HG03565 (cell line): ENCODE data around the gene SPDYA.

ENCODE experiments used
- ATAC-seq: cut with Tn5 transposase; IDR thresholded peaks from one replicate; pipeline ENCODE4 v1.9.1; 2021; ENCODE audit warnings: mild to moderate bottlenecking, moderate library complexity; ENCODE audit not compliant: unreplicated experiment

The SPDYA gene

DNA sequence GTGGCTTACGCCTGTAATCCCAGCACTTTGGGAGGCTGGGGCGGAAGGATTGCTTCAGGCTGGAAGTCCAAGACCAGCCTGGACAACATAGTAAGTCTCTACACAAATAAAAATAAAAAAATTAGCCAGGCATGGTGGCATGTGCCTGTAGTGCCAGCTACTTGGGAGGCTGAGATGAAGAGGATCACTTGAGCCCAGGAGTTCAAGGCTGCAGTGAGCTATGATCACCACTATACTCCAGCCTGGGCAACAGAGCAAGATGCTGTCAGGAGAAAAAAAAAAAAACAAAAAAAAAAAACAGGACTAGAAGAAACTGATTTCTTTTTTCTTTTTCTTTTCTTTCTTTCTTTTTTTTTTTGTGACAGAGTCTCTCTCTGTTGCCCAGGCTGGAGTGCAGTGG is 13.6 kb downstream of the SPDYA start:
- ATAC-seq, result no peak

DNA sequence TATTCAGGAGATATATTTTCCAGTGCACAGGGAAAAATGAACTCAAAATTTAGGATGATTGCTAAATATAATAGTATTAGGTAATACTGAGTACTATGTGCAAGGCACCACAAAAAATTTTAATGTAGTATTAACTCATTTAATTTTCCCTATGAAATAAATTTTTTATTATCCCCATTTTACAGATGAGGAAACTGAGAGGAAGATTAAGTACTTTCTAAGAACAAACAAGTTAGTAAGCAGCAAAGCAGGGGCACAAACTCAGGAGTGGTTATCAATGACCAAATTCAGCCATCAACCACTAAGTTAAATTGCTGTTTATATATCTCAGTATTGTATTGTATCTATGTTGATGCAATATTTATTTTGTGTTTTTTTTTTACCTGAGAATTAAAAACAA is 14.2 kb downstream of the SPDYA start:
- ATAC-seq, result no peak

DNA sequence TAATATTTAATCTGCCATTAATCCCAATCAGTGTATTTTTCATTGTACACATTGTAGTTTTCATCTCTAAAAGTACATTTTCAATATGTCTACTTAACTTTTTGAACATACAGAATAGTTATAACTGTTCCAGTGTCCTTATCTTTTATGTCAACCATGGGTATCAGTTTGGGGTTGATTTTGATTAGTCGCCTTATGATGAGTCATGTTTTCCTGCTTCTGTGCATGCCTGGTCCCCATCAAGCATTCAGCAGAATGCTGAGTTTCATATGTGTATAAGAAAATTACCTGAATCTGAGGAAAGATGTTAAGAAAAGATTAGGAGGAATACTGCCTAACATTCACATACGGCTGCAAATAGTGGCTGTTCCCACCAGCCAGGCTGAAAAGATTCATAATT is 17.7 kb downstream of the SPDYA start:
- no peak for ATAC-seq

DNA sequence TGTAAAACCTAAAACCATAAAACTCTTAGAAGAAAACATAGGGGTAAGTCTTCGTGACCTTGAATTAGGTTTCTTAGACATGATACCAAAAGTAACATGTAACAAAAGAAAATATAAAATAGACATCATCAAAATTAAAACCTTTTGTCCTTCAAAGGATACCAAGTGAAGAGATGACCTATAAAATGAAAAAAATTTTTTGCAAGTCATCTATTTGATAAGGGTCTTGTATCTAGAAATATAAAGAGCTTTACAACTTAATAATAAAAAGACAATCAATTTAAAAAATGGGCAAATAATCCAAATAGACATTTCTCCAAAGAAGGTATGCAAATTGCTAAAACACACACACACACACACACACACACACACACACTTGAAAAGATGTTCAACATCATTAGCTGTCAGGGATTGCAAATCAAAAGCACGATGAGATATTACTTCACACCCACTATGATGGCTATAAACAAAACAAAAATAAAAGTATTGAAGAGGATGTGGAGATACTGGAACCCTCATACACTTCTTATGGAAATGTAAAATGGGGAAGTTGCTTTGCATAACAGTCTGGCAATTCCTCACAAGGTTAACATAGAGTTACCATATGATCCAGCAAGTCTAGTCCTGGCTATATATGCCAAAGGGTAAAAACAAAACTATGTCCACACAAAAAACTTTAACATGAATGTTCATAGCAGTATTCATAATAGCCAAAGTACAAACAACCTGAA is 23.3 kb downstream of the SPDYA start:
- no peak for ATAC-seq

DNA sequence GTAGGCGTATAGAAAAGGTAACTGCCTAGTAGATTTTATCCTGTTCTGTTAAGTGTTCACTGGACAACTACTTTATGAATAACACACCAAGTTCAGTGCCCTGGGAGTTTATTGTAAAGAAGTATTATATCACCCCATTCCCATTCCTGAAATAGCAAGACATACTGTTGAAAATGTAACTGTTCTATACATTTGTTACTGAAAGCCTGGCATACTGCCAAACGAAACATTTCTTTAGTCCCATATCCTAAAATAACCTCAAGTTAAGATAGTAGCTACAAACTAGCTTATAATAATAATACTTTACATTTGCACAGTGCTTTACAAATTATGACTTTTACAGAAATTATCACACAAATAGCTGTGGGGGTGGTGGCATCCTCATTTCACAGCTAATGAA is 25.1 kb downstream of the SPDYA start:
- ATAC-seq, result no peak

DNA sequence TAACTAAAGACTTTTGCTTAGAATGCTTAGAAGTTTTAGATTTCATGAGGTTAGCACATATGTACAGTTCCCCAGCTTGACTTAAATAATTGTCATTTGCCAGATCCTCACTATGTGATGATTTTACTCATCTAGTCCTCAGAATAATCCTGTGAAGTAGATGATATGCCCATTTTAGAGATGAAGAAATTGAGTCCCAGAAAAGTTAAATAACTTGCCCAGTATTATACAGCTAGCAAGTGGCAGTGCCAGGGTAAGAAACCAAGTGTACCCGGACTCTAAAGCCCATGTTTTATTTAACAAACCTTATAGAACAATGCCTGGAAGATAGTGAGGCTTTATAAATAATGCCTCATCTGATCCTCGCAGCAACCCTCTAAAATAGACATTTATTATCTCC is 28.3 kb downstream of the SPDYA start:
- no peak for ATAC-seq

DNA sequence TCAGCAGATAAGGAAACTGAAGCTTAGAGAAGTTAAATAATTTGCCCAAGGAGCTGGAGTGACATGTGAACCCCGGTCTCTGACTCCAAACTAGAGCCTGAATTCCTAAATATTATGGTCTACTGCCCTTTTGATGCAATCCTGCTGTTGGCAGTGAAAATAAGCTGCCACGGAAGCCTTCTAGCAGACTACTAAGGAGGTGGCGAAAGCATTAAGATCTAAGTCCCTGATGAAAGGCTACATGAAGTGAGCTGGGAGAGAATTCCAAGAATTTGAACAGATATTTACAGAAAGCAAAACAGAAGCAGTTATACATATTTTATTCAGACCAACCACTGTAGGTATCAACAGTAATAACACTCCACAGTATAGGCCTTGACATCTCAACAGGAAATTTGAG is 31.4 kb downstream of the SPDYA start:
- ATAC-seq, result no peak

DNA sequence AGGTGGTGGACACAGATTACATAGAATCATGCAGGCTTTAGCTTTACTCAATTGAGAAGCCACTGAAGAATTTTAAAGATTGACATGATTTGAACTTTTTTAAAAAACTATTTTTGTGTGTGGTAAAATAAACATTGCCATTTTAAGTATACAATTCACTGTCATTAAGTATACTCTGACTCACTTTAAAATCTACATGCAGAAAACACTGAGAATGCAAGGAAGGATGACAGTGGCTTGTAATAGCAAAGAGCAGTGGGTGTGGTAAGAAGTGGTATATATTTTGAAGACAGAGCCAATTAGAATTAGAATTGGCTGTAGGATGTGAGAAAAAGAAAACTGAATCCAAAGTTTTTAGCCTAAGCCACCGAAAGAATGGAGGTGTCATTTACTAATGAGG is 44.6 kb downstream of the SPDYA start:
- no peak for ATAC-seq

DNA sequence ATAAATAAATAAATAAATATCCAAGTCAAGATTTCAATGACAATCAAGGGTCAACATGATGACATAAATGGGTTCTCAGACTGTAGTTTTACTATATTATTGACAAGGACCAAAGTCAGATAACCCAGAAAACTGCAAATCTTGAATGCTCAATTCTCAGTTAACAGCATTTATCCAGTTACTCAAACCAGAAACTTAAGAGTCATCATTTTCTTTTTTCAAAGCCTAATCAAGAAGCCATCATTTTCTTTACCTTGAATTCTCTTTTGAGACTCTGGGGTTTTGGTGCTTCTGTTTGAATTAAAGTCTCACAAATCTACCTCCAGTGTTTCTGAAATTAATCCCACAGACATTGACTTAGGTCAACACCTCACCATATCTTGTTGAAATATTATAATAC is 45.3 kb downstream of the SPDYA start:
- ATAC-seq, result no peak

DNA sequence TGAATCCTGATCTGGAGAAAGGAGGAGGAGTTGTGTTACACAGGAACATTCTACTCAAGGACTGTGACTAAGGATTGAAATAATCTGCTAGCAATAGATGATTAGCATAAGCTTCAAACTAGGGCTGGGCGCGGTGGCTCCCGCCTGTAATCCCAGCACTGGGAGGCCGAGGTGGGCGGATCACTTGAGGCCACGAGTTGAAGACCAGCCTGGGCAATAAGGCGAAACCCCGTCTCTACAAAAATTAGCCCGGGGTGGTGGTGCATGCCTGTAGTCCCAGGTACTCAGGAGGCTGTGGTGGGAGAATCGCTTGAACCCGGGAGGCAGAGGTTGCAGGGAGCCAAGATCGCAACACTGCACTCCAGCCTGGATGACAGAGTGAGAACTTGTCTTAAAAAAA is 58.0 kb downstream of the SPDYA start:
- no peak for ATAC-seq

DNA sequence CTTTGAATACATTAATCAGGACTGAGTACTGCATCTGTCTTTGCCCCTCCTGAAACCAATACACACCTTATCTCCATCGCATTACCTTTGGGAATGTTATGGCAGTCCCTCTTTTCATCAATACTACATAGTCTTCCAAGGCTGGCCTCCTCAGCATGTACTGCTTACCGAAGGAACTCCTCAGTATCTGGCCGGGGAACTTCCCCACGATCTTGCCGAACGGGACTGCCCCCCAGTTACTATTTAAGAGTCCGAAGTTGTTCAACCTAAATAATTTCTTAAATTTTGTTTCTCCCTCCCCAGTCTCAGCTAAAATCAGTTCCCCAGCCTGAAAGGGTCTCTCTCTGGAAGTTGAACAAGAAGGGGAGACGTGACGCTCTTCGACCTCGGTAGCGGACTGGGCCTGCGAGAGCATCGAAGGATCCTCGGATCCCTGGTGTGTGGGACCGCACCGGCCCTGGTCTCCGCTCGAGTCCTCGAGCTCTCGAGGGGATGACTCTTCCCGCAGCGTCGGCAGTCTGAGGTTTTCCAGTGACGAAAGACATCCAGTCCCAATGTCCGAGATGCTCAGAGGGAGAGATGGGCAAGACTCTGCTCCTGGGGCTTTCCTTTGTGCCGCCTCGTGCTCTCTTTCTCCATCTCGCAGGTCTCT is 59.0 kb downstream of the SPDYA start:
- no peak for ATAC-seq

DNA sequence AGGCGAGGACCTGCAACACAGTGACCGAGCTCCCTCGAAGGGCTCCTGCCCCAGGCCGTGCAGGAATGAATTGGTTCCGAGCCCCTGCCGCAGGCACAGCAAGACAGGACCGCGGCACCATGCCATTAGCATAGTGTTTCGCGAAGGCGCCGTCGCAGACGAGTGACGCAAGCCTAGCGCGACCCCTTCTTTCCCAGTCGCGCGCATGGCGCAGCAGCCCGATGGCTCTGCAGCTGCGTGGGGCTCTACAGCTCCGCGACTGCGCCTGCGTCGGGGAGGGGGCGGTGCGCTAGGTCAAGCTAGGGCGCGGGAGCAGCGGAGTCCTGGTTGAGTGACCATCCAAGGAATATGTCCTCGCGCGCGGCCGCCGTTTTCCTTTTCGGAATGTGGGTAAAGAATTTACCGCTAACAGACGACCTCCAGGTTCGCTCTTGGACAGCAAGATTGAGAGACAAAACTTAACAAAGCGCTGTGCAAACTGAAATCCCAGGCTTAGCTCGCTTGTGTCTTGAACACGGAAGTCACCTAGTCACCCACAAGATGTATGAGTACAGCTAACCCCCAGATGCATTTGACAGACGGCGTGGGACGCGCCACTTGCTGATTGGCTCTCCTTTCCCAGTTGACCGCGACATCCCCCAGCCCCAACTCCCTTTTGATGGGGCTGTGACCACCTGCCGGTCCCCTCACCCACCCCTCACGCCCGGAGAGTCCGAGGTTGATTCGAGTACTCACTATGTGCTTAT is 59.7 kb downstream of the SPDYA start, which contains the start of gene TRMT61B:
Gene TRMT61B (minus strand): TSS at position 164 of the 746 bp plus-strand sequence. CDS start 32 bp downstream, at position 132.
- peak; percentile 88 for ATAC-seq

DNA sequence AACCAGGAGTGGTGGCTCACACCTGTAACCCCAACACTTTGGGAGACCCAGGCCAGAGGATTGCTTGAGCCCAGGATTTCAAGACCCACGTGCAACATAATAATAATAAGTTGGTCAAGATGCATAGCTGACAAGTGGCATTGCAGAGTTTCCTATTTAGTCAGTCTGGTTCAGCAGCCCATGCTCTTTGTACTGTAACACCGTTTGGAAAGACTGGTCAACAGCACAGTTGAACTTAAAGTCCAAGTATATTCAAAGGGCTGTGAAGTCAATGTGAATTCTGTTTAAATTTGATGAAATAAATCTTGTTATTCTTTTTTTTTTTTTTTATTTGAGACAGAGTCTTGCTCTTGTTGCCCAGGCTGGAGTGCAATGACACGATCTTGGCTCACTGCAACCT is 61.0 kb downstream of the SPDYA start:
- ATAC-seq, result no peak

DNA sequence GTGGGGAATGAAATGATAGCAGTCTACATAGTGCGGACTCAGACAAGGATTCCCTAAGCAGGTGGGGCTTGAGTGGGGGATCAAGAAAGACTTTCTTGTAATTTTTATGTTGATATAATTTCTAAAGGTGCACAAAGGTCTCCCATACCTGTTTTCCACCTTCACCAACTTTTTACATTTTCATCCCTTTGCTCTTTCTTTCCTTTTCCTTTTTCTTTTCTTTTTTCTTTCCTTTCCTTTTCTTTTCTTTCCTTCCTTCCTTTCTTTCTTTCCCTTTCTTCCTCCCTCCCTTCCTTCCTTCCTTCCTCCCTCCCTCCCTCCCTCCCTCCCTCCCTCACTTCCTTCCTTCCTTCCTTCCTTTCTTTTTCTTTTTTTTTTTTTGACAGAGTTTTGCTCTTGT is 69.6 kb downstream of the SPDYA start:
- no peak for ATAC-seq

DNA sequence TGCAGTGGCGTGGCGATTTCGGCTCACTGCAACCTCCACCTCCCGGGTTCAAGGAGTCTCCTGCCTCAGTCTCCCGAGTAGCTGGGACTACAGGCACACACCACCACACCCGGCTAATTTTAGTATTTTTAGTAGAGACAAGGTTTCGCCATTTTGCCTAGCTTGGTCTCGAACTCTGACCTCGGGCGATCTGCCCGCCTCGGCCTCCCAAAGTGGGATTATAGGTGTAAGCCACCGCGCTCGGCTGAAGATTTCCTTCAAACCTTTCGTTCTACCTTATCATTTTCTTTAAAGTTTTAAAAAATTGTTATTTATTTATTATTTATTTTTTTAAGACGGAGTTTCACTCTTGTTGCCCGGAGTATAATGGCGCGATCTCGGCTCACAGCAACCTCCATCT is 82.9 kb downstream of the SPDYA start:
- no peak for ATAC-seq

DNA sequence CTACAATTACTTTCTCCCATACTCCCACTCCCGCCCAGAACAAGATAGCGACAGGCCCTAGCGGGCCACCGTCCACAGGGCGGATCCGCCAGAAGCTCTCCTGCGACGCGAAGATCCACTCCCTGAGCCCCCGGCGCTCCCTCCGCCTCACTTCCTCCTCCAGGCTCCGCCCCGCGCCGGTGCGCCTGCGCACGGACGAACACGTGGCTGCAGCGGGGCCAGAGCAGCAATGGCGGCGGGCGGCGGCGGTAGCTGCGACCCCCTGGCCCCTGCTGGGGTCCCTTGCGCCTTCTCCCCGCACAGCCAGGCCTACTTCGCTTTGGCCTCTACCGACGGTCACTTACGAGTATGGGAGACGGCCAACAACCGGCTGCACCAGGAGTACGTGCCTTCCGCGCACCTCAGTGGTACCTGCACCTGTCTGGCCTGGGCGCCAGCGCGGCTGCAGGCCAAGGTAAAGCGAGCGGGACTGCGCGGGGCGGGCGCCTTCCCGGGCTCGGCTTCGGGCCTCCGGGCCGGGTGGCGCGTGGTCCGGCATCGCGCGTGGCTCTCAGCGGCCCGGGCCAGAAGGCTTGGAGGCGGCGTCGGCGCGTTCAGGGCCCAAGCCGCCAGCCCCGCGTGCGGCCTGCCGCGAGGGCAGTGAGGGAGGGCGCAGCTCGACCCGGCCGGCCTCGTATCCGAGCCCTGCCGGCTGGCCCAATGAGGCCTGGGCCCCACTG is 84.0 kb downstream of the SPDYA start, which contains the start of gene WDR43:
Gene WDR43 (plus strand): TSS at position 198 of the 719 bp plus-strand sequence. CDS start 32 bp downstream, at position 230.
- ATAC-seq, result peak; percentile 81

DNA sequence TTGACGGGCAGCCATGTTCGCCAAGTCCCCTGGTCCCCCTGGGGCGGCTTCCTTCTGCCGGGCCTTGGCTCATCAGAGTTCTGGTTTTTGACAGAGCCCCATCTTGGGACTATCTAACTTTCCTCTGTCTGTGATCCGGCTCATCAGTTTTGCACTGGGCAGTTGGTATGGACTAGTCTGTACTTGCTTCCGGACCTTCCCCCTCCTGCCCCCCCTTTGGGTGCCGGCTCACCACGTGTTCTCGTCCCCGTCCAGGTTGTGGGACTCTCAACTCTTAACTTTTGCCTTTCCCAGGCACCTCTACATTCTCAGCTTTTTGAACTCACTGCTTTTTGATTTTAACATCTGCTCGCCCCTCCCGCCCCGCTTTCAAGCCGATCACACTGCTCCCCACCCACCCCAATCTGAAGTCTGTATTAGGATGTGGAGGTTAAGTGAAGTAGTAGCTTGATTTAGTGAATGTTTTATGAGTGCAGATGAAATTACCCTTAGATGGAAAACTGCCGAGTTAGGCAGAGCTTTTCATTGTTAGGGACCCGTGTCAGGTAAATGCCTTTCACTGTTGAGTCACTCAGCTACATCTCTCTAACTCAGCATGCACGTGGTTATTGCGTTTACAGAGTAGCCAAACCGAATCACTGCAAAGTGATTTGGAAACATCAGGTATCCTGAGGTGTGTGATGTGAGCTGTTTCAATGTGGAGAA is 84.7 kb downstream of the SPDYA start:
- ATAC-seq, result peak; percentile 8

DNA sequence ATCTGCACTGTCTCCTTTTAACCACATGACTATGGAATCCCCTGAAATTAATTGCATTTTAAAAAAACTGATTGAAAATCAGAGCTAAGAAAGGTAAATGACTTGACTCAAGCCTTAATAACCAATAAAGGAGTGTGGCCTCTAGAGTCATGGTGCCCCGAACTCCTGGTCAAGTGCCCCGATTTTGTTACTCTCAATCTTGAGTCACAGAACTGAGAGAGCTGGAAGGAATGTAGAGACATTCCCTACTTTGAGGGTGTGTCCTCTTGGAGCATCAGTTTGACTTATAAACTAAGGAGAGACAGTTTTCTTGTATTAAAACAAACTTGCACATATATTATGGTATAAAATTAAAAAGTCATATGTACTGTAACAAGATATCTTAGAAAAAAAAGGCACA is 86.3 kb downstream of the SPDYA start:
- ATAC-seq, result no peak

DNA sequence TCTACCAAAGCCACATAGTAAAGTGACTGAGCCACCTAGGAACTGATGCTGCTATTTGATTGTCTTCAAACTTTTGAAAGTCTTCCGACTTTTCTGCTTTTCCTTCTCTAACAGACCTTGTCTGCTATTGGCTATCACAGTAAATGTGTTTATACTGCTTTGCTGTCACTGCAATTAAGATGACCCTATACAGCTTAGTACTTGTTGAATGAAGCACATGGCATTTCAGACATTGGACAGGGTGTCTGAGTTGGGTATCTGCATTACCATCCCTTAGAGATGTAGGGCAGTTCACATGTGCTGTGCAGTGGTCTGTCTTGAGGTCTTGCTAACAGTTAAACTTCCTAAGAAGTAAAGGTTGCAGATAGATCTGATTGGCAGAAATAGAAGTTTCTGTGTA is 87.4 kb downstream of the SPDYA start:
- no peak for ATAC-seq
